ENCODE results near the gene PKP4. TPM values are rescaled to one million over a fixed set of nuclear protein-coding genes. Genes with fewer than 3 reads are reported as not detected.

Gene PKP4
- total and polyA plus RNA-seq, 4 experiments from 2014 or later, result 1.4 to 39.3 (median 19.1) TPM

GRCh38 chr2:158729873-158730620 is 273.3 kb downstream of the PKP4 start:
- Histone ChIP-seq H3K4me1 (ENCODE audit: insufficient read depth, low read length) (no peaks in the 10 kb centered on the region), H3K4me3 (ENCODE audit: low read length in 2 of 2) (no peak overlapping the region), H3K36me3 (ENCODE audit: insufficient read depth, low read length) (no peaks in the 10 kb centered on the region), H3K9me3 (ENCODE audit: control insufficient read depth in 1 of 2, low read length in 2 of 2) (no peaks in the 10 kb centered on the region), H3K27ac (ENCODE audit: low read depth, low read length) (no peak overlapping the region), H3K27me3 (ENCODE audit: insufficient read depth, low read length) (no peaks in the 10 kb centered on the region)
- CTCF ChIA-PET (ENCODE audit: partially characterized antibody), result no interaction called here
- Mint-ChIP-seq H3K4me3 (no peak overlapping the region), H3K36me3 (no peaks in the 10 kb centered on the region), H3K27me3 (peaks cover 0 to 8% of the 10 kb centered on the region in 2 donors), H3K4me1 (peaks cover 0 to 2% (median 0%) of the 10 kb centered on the region in 4 donors), H3K27ac (no peak overlapping the region), H3K9me3 (no peaks in the 10 kb centered on the region)
- intact Hi-C loops (cut with micrococcal nuclease), result no loop called here
- POLR2A ChIA-PET (ENCODE audit: partially characterized antibody), result no interaction called here
- no peak for DNase-seq

GRCh38 chr2:158730621-158731140 is 273.9 kb downstream of the PKP4 start:
- Histone ChIP-seq H3K27ac (ENCODE audit: low read depth, low read length) (no peak overlapping the region), H3K27me3 (ENCODE audit: insufficient read depth, low read length) (no peaks in the 10 kb centered on the region), H3K9me3 (ENCODE audit: control insufficient read depth in 1 of 2, low read length in 2 of 2) (no peaks in the 10 kb centered on the region), H3K4me1 (ENCODE audit: insufficient read depth, low read length) (no peaks in the 10 kb centered on the region), H3K36me3 (ENCODE audit: insufficient read depth, low read length) (no peaks in the 10 kb centered on the region), H3K4me3 (ENCODE audit: low read length in 2 of 2) (no peak overlapping the region)
- ChIA-PET CTCF (ENCODE audit: partially characterized antibody) (no interaction called here), POLR2A (ENCODE audit: partially characterized antibody) (no interaction called here)
- no peak overlapping the region for H3K27ac Mint-ChIP-seq
- H3K9me3 Mint-ChIP-seq, result no peaks in the 10 kb centered on the region
- peaks cover 0 to 8% of the 10 kb centered on the region in 2 donors for H3K27me3 Mint-ChIP-seq
- DNase-seq, result no peak
- intact Hi-C loops (cut with micrococcal nuclease), result no loop called here
- peaks cover 0 to 2% (median 0%) of the 10 kb centered on the region in 4 donors for H3K4me1 Mint-ChIP-seq
- no peaks in the 10 kb centered on the region for H3K36me3 Mint-ChIP-seq
- no peak overlapping the region for H3K4me3 Mint-ChIP-seq

GRCh38 chr2:158731386-158731785 is 274.6 kb downstream of the PKP4 start:
- Histone ChIP-seq H3K27me3 (ENCODE audit: insufficient read depth, low read length) (no peaks in the 10 kb centered on the region), H3K27ac (ENCODE audit: low read depth, low read length) (no peak overlapping the region), H3K36me3 (ENCODE audit: insufficient read depth, low read length) (no peaks in the 10 kb centered on the region), H3K4me3 (ENCODE audit: low read length in 2 of 2) (no peak overlapping the region), H3K4me1 (ENCODE audit: insufficient read depth, low read length) (no peaks in the 10 kb centered on the region), H3K9me3 (ENCODE audit: control insufficient read depth in 1 of 2, low read length in 2 of 2) (no peaks in the 10 kb centered on the region)
- Mint-ChIP-seq H3K27me3 (peaks cover under 1 to 11% of the 10 kb centered on the region in 2 donors), H3K4me1 (peaks cover 0 to 2% (median 0%) of the 10 kb centered on the region in 4 donors), H3K36me3 (no peaks in the 10 kb centered on the region), H3K9me3 (no peaks in the 10 kb centered on the region), H3K27ac (no peak overlapping the region), H3K4me3 (no peak overlapping the region)
- ChIA-PET CTCF (ENCODE audit: partially characterized antibody) (no interaction called here), POLR2A (ENCODE audit: partially characterized antibody) (no interaction called here)
- intact Hi-C loops (cut with micrococcal nuclease), result no loop called here
- DNase-seq, result no peak

Other genes with a start within 250 kb of the PKP4 start
- not detected for gene CCDC148, start 199 bp upstream of the PKP4 start, total RNA-seq
- not detected for gene CCDC148, start 199 bp upstream of the PKP4 start, polyA plus RNA-seq